HG03565 (cell line): ENCODE measurements around the gene RNMT.
A peak's percentile ranks its signal among the peaks of the same experiment; 100 is the strongest.
"Not testable (repeated sequence)": the region's sequence is repeated elsewhere in the genome, so short reads cannot be mapped to it uniquely, and the experiment has no call there.

ENCODE experiments used
- ATAC-seq: cut with Tn5 transposase; IDR thresholded peaks from one replicate; pipeline ENCODE4 v1.9.1; 2021; ENCODE audit warnings: mild to moderate bottlenecking, moderate library complexity; ENCODE audit not compliant: unreplicated experiment

Gene RNMT

GRCh38 chr18:13726232-13726971 lies at the start of gene RNMT, which contains the start of gene FAM210A:
Gene RNMT, plus strand, starts transcription at chr18:13726673. Its CDS starts 4,845 bp downstream, at chr18:13731518.
Gene FAM210A, minus strand, starts transcription at chr18:13726558. Its CDS starts 44,481 bp downstream, at chr18:13682077.
- ATAC-seq = peak; percentile 89

DNA sequence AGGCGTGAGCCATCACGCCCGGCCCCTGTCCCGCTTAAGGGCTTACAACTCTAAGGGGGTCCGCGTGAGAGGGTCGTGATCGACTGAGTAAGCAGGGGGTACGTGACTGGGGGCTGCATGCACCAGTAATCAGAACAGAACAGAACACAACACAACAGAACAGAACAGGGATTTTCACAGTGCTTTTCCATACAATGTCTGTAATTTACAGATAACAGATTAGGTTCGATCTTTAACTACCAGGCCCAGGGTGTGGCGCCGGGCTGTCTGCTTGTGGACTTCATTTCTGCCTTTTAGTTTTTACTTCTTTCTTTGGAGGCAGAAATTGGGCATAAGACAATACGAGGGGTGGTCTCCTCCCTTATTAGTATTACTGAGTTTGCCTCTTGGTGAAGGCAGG lies 49.1 kb upstream of the RNMT start:
- ATAC-seq = not testable (repeated sequence)

GRCh38 chr18:13680612-13681011 lies 45.9 kb upstream of the RNMT start:
- ATAC-seq = no peak

GRCh38 chr18:13681701-13682100 lies 44.8 kb upstream of the RNMT start:
- no peak for ATAC-seq

- ATAC-seq = no peak
Observed at GRCh38 chr18:13684546-13684945, 41.9 kb upstream of the RNMT start.

GRCh38 chr18:13688191-13689136 lies 38.0 kb upstream of the RNMT start:
- ATAC-seq = no peak

- not testable (repeated sequence) for ATAC-seq
Observed at GRCh38 chr18:13690060-13690459, 36.4 kb upstream of the RNMT start.

- ATAC-seq = not testable (repeated sequence)
Observed at GRCh38 chr18:13695337-13695736, 31.1 kb upstream of the RNMT start.

- no peak for ATAC-seq
Observed at GRCh38 chr18:13696961-13697360, 29.5 kb upstream of the RNMT start.

DNA sequence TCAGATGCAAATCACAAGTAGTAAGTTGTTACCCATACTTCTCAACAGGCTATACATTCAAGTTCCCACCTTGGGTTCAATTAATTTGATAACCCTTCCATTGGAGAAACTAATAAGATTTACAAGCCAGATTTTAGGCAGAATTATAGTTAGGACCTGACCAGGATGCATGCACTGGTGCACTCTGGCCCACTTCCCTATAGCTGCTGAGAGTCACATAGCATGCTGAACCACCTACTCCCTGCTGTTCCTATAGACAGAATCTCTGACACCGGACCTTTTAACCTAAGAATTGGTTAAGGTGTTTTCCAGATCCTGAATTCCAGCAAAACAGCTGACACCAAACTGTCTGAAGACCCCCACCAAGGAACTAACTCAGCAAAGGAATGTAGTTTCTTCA lies 26.3 kb upstream of the RNMT start:
- no peak for ATAC-seq

GRCh38 chr18:13703899-13704298 lies 22.6 kb upstream of the RNMT start:
- no peak for ATAC-seq

DNA sequence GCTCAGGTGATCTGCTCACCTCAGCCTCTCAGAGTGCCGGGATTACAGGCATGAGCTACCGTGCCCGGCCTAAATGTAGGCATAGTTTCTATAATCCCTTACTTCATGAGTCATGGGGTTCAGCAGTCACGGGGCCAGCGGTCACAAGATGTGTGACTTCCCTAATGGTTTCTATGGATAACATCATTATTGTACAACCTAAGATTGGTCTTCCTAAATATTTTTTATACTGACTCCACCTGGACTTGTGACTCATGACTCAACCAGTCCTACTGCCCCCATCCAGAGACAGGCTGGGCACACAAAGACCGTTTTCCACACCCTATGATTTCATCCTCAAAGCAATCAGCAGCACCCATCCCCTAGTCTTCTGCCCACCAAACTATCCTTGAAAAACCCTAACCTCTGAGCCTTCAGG lies 16.1 kb upstream of the RNMT start:
- no peak for ATAC-seq

- no peak for ATAC-seq
Observed at GRCh38 chr18:13712400-13713131, 13.9 kb upstream of the RNMT start.

GRCh38 chr18:13713455-13714055 lies 12.9 kb upstream of the RNMT start:
- no peak for ATAC-seq

- ATAC-seq = no peak
Observed at GRCh38 chr18:13715330-13715729, 11.1 kb upstream of the RNMT start.

- ATAC-seq = no peak
Observed at GRCh38 chr18:13716916-13717315, 9.6 kb upstream of the RNMT start.

DNA sequence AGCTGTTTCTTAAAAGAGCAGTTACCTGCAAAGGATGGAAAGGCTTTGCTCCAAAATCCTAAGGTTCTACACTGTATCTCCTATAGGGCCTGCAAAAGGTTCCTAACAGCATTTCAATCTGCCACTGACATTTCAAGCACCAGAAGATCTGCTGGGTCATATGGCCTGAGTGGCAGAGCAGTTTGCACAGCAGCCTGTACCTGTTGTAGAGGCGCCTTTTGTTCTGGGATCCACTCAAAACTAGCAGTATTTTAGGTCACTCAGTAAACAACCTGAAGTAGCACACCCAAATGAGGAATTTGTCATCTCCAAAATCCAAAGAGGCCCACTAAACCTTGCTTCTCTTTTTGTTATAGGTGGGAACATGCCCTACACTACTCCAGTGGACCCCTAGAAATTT lies 6.3 kb upstream of the RNMT start:
- no peak for ATAC-seq

- no peak for ATAC-seq
Observed at GRCh38 chr18:13720847-13721246, 5.6 kb upstream of the RNMT start.

GRCh38 chr18:13725566-13726231 lies 774 bp upstream of the RNMT start:
- peak; percentile 8 for ATAC-seq

GRCh38 chr18:13726972-13727331 lies 479 bp downstream of the RNMT start:
- peak; percentile 2 for ATAC-seq
